GF-D8 (cell line): ENCODE measurements around the gene SLC38A9.
"Not testable (repeated sequence)": the region's sequence is repeated elsewhere in the genome, so short reads cannot be mapped to it uniquely, and the experiment has no call there.

Experiments
- DNase-seq: peaks from one replicate; lab custom pipeline; 2025; lab: John Stamatoyannopoulos, UW

Gene SLC38A9

DNA sequence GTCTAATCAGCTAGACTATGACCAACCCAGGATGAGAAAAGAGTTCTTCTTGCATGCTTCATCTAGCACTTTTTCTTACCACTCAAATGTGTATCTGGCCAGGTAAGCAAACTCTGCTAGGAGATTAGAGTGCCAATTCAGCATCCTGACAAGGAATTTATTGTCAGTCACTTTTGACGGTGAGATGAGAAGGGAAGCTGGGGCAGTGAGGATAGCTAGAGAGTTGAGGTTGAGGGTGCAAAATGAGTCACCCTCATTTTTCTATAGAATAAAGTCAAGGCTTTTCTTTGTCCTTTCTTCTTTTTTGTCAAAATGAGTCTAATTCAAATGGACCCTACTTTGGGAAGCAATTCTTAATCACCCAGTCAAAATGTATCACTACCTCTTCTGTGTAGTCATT is 102.7 kb downstream of the SLC38A9 start:
- DNase-seq: no peak

DNA sequence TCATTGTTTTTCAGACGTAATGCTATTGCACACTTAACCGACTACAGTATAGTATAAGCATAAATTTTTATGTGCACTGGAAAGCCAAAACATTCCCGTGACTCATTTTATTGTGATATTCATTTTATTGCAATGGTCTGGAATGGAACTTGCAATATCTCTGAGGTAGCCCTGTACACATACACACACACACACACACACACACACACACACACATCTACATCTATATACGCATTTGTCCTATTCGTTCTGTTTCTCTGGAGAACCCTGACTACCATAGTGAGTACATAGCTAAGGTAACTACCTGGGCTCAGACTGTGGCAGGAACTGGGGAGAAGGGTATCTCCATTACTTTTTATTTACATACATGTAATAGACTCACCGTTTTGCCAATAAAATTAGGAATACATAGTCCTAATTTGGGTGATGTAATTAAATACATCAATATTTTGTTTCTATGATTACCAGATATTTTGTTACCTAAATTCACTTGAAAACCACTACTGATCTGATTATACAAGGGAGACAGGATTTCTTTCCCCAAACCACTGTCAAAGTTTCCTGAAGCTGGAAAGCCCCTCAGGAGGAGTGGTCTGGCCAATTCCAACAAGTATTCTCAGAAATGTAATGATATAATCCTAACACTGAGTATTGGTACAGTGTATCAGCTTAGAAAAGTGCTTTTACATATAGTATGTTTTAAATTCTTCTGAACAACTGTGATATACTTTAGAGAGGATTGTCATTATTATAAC is 103.4 kb downstream of the SLC38A9 start:
- DNase-seq: no peak

DNA sequence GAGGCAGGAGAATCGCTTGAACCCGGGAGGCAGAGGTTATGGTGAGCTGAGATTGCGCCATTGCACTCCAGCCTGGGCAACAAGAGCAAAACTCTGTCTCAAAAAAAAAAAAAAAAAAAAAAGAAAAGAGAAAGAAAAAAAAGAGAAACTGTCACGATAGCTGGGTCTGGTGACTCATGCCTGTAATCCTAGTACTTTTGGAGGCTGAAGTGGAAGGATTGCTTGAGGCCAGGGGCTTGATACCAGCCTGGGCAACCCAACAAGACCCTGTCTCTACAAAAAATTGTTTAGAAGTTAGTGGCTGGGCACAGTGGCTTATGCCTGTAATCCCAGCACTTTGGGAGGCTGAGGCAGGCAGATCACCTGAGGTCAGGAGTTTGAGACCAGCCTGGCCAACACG is 104.8 kb downstream of the SLC38A9 start:
- not testable (repeated sequence) for DNase-seq

DNA sequence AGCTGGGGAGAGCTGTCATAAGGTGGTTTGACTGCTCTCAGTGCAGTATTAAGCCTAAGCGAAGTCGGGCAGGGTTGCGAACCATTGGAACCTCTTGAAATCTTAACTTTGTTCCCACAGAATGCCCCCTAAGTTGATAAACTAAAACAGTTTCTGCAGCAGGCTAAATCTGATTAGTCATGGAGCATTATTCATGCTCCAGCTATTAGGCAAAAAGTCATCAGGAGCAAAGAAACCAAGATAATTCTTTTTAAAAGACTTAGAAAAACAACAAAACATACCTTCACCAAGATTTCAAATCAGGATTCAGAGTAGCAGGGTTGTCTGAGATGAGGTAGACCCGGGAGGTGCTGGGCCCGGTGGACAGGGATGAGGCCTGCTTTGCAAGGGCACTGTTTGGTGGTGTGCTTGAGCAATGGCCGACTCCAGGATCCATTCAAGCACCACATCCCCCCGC is 107.5 kb downstream of the SLC38A9 start:
- no peak for DNase-seq

DNA sequence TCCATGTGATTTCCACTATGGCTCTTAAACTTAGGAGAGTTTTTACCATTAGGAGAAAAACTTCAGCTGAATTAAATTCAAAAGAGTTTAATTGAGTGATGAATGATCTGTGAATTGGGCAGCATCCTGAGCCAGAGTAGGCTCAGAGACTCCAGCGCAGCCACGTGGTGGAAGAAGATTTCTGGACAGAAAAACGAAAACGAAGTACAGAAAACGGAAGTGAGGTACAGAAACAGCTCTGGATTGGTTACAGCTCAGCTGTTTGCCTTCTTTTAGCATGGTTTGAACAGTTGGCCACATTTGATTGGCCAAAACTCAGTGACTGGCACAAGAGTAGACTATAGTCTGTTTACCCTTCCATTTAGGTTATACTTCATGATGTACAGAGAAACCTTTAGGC is 108.2 kb downstream of the SLC38A9 start:
- no peak for DNase-seq

DNA sequence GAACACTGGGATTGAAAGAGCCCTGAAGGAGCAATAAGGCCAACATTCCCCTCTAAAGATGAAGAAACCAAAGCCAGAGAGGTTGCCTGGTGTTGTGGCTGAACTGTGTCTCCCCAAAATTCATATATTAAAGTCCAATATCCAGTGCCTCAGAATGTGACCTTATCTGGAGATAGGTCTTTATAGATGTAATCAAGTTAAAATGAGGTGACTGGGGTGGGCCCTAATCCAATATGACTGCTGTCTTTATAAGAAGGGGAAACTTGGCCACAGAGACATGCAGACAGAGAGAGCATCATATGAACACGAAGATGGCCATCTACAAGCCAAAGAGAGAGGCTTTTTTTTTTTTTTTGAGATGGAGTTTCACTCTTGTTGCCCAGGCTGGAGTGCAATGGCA is 110.5 kb downstream of the SLC38A9 start:
- no peak for DNase-seq

DNA sequence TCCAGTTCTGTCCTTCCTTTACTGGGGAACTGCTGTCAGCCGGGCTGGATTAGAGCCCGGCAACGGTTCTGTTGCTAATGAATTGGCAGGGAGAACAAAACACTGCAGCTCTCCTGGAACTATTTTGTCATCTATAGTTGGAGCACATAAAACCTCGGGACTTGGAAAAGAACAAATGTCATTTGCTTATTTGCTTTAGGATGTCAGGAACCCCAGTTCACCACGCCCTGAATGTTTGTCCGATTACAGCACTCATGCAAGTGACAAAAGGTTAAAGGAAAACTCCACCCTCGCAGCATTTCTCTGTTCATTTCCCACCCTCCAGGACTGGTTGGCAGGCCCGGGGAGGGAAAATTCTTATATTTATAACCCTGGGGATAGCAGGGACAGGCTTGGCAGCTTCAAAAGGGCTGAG is 110.9 kb downstream of the SLC38A9 start:
- DNase-seq: no peak

DNA sequence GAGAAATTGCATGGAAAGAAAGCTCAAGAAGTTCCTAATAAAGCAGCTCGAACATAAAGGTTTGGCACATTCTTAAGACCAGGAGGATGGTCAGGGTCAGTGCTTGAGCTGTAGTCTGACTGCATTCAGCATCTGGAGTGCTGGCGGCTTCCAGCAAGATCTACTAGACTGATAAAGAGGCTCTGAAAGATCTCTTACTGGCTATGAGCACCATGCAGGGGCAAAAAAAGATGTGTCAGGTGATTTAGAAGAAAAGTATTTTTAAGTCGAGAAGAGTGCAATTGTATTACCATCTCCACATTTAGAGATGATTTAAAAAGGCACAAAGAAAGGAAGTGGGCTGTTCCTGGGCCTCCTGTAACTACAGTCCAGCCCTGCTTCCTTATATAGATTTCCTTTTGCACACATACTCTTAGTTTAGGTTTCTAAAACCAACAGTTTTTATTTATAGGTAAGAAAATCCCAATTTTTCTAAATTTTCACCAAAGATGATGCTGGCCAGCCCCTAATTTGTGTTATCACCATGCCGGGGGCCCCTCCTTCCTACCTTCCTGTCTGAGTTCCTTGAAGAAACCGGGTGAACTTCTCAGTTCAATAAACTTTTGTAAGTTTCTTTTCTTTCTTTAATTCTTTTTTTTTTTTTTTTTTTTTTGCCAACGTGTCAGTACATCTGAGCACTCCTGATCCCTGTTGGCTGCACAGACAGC is 111.5 kb downstream of the SLC38A9 start:
- DNase-seq: no peak

DNA sequence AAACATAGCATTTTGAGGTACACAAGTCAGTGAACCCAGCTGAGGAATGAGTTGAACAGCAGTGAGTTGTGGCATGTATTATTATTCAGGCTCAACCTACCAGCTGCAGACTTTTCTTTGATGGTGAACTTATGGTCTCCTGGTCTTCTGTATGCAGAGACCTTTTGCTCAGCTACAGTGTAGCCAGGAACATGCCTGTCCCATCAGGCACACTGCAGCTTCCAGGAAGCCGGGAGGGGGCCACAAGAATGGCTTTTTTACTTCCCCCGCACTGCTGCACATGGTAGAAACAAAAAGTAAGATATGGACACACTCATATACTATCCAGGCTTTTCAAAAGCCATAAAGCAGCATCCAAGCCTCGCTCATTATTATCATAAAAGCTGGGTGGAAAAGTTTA is 112.0 kb downstream of the SLC38A9 start:
- DNase-seq: no peak

DNA sequence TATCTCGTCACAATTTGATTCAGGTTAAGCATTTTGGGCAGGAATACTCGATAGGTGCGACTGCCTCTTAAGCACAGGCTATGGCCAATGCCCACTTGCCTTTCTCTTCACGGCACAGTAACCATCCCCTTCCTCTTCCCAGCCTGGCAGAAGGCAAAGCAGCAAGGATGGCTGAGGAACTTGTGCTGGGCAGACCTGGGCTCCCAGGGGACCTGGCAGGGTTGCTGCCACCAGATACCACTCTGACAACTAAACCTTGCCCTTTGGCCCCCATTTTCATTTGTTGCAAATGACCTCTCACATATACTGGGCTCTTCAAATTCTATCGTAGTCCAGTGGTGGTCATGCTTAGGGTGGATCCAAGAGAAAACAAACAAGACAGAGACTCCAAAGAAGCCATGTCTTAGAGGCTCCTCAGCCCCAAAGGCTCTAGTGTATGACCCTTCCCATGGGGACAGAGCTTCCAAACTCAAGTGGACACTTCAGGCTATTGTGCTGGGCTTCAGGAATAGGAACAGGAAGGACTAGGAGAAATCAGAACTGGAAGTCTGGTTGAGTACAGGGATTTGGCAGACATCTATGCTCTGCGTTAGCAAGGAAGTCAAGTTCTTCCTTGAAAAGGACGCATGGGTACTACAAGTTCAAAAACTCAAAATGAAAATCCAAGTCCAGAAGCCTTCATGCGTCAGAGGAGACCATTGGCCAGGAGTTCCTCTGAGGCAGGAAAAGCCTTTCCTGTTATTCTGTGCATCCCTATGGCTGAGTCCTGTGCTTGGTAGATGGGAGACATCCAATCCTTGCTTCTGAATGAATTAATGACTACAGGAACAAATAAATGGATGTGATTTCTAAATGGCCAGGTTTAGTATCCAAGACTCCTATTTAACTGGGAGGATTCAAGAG is 112.7 kb downstream of the SLC38A9 start:
- DNase-seq: no peak

DNA sequence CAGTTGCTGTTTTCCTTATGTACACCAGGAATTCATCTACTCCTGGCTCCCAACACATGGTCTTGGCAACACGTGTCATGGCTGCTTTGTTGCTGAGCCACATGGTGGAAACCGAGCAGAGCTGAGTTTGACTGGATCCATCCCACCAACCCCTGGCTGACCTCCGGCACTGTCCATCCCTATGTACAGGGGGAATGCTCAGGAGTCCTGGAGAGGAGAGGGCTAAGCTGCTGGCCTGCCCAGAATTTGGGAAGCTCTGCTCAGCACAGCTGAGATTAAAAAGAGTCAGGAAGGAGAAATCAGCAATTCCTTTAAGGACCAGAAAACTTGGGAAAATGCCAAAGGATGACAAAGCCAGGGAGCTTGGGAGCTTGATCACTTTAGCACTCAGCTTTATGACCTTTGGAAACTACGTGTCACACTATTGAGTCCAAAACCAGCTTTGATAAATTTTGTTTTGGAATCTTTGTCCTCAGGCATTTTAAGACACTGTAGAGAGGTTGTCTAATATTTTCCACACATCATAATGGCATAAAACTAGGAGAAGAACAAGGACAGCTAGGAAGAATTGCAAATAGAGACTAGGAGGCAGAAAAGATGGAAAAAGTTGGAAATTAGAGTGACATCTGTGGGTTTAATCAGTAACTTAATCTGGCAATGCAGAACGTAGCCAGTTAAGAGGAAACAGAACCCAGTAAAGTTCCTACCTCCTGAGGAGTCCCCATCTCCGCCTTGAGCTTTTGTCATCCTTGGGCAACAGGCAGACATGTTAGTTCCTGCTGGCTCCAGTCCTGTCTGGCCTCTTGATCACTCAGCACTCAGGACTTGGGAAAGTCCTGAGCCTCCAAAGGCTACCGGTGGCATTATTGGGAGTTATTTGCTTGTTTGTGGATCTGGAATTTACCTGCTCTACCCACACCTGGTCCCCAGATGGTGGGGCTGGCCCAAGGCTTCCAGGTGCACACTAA is 114.8 kb downstream of the SLC38A9 start:
- DNase-seq: no peak

DNA sequence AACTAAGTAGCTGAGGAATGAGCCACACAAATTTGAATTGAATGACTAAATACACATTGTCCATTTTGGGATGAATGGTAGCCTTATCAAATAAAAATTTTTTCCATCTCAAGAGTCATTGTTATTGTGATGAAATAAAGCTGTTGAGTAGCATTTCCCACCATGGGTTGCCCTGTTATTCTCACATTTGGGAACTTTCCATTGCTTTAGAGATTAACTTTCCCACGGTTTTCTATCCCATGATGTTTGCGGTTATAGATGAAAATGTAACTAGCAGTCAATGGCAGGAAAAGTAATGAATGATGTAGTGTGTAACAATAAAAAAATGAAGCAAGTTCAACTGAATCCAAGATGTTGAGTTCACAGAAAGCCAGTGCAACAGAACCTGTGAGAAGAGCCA is 117.5 kb downstream of the SLC38A9 start:
- no peak for DNase-seq

DNA sequence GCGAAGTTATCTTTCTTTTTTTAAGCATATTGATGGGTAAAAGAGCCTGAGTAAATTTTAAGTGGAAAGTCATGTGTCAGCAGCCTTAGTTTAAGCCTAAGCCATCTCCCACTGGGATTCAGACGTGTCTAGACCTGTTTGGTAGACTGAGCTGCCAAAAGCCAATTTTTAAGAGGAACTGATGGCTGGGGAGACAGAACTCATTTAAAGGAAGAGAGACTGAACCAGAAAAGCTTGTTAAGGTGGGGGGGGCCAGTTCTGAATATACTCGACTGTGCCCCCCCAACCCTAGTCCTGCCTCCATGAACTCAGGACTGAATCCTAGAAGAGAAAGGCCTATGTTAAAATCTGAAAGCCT is 119.0 kb downstream of the SLC38A9 start:
- no peak for DNase-seq

DNA sequence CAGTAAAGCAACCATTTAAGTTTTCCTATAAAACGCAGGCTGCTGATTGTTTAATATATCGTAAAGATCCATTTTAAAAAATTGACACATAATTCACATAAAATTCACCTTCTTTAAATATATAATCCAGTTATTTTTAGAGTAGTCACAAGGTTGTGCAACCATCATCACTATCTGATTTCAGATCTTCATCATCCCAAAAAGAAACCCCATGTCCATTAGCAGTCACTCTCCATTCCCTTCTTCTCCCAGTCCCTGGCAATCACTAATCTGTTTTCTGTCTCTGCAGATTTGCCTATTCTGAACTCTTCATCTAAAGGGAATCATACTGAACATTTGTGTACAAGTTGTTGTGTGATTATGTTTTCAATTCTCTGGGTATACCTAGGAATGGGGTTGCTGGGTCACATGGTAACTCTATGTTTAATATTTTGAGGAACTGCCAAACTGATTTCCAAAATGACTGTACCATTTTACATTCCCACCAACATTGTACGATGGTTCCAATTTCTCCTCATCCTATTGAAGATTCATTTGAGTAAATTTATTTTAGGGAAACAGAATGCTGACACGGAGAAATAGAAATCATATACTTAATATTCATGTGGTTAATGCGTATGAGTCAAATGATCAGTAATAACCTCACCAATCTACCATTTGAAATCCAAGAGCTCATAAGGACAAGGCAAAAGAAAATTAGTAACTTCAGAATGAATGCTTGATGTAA is 119.6 kb downstream of the SLC38A9 start:
- DNase-seq: no peak

DNA sequence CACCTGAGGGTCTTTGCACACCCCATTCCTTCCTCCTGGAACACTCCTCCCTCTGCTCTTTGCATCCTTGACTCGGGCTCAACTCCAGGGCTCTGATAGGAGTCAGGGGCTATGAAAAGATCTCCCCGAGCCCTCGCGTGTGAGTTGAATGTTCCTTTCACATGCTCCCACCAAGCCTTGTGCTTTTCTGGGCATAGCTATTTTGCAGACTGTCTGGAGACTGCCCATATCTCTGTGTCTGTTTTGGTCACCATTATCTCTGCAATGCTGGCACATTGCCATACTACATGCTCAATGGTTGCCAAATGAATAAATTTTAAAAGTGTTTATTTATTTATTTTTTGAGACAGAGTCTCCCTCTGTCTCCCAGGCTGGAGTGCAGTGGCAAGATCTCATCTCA is 120.4 kb downstream of the SLC38A9 start:
- no peak for DNase-seq

DNA sequence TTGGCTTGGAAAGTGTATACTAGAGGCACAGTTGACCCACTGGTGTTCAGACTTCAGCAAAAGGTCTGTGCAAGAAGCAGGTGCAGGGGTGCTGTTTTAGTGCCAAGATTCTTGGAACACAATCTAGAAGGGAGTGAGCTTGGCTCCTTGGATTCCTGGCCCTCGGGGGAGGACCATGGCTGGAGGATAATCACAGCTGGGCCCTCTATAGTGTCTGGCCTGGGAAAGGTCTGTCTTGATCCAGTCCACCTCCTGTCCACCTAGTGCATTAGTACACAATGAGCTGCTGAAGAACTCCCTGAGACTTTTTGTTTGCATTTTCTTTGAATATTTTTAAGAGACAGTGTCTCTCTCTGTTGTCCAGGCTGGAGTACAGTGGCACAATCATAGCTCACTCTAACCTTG is 126.9 kb downstream of the SLC38A9 start:
- no peak for DNase-seq

DNA sequence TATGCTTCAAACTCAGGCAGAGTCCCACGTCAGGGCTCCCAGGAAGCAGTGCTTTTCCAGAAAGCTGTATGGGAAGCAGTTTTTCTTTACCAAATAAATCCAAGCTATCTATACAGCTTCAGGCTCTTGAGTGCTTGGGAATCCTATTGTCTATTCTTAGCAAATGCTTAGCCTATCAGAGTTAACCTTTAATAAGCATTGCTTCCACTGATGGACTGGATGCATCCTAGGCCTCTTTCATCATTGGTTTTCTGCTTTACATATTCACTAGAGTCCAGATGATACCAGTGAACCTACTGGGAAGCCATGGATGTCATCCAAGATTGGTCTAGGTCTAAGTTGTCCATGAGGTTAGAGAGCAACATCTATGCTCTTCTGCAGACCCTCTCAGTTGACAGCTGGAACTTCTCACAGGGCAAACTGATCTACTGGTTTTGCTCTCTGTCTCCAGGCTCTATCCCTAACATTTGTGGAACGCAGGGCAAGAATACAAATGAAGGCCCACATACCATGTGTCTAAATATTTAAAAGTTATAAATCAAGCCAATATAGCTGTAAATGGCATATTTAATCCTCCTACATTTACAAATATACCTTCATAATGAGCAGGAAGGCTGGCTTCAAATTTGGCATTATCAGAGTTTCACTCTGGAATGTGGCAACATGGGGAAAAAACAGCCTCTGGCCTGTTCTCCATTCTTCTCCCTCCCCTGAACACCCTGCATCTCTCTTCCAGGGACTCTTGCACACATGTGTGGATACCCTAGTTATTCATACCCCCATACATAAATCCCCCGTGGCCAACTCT is 127.5 kb downstream of the SLC38A9 start:
- no peak for DNase-seq

DNA sequence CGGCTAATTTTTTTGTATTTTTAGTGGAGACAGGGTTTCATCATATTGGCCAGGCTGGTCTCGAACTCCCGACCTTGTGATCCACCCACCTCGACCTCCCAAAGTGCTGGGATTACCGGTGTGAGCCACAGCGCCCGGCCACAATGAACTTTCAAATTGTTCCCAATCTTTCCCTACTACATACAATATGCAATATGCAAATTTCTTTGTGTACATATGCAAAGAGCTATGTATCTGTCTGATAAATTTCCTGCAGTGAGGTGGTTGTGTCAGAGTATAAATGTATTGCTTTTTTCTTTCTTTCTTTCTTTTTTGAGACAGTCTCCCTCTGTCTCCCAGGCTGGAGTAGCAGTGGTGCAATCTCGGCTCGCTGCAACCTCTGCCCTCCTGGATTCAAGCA is 128.5 kb downstream of the SLC38A9 start:
- DNase-seq: no peak

DNA sequence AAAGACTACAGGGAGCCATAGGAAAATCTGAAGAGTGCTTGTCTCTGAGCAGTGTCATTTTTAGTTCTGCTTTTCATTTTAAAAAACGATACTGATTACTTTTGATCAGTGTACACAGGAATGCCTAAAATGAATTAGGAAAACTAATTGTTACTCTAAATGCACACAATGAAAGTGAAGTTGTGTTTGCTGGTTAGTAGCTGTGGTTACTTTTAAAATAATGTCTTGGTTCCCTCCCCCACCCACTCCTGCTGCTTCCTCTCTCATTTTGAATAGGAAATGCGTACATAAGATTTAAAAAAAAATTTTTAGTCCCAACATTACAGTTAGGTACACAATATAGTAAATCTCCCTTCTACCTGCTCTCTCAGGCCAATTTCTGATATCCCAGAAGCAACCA is 129.9 kb downstream of the SLC38A9 start:
- no peak for DNase-seq

DNA sequence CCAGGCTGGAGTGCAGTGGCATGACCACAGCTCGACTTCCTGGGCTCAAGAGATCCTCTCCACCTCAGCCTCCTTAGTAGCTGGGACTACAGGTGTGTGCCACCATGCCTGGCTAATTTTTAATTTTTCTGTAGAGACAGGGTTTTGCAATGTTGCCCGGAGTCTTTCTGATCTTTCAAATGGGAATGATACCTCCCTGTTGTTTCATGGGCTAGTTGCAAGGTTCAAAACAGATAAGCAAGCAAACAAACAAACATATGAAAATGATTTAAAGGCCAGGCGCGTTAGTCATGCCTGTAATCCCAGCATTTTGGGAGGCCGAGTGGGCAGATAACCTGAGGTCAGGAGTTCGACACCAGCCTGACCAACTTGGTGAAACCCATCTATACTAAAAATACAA is 132.1 kb downstream of the SLC38A9 start:
- no peak for DNase-seq
